ENCODE data around the gene SNX9.
A peak's percentile ranks its signal among the peaks of the same experiment; 100 is the strongest.

Gene SNX9

GRCh38 chr6:157804448-157805327, 18.4 kb upstream of the SNX9 start:
- no peak for DNase-seq

GRCh38 chr6:157806131-157806855, 16.8 kb upstream of the SNX9 start:
- no peak for DNase-seq

GRCh38 chr6:157806856-157807215, 16.2 kb upstream of the SNX9 start:
- DNase-seq: no peak

- no peak for DNase-seq
Measured at GRCh38 chr6:157808405-157808950, 14.6 kb upstream of the SNX9 start.

GRCh38 chr6:157809613-157810012, 13.4 kb upstream of the SNX9 start:
- DNase-seq: no peak

- no peak for DNase-seq
Measured at GRCh38 chr6:157811137-157811475, 11.9 kb upstream of the SNX9 start.

GRCh38 chr6:157811476-157812173, 11.4 kb upstream of the SNX9 start:
- no peak for DNase-seq

- no peak for DNase-seq
Measured at GRCh38 chr6:157812425-157813171, 10.4 kb upstream of the SNX9 start.

GRCh38 chr6:157813191-157813590, 9.9 kb upstream of the SNX9 start:
- DNase-seq: no peak

GRCh38 chr6:157813750-157814455, 9.1 kb upstream of the SNX9 start:
- DNase-seq: no peak

GRCh38 chr6:157814883-157815282, 8.2 kb upstream of the SNX9 start:
- DNase-seq: no peak

GRCh38 chr6:157821342-157822033, 1.6 kb upstream of the SNX9 start:
- DNase-seq: no peak

GRCh38 chr6:157822245-157823000, 623 bp upstream of the SNX9 start:
- DNase-seq: peak in 1 of 2 donors; percentile 40

GRCh38 chr6:157823528-157824370, 703 bp downstream of the SNX9 start:
- peak; percentile 79 to 87 for DNase-seq

- no peak for DNase-seq
Measured at GRCh38 chr6:157825243-157825904, 2.3 kb downstream of the SNX9 start.

- DNase-seq: no peak
Measured at GRCh38 chr6:157830354-157831017, 7.4 kb downstream of the SNX9 start.

- DNase-seq: no peak
Measured at GRCh38 chr6:157831018-157831369, 7.9 kb downstream of the SNX9 start.

- DNase-seq: no peak
Measured at GRCh38 chr6:157831424-157832249, 8.6 kb downstream of the SNX9 start.

Data from CD4-positive, alpha-beta T cell treated with Interleukin-1 beta for 1 hour (primary cell).